NOMO-1 treated with dmso at 0.1 percent for 144 hours (cell line): Measurements from ENCODE around the gene PEX16.

Experiments
- DNase-seq: peaks from one replicate; lab custom pipeline; 2025; ENCODE audit not compliant: unreplicated experiment; lab: John Stamatoyannopoulos, UW

PEX16 gene

DNA sequence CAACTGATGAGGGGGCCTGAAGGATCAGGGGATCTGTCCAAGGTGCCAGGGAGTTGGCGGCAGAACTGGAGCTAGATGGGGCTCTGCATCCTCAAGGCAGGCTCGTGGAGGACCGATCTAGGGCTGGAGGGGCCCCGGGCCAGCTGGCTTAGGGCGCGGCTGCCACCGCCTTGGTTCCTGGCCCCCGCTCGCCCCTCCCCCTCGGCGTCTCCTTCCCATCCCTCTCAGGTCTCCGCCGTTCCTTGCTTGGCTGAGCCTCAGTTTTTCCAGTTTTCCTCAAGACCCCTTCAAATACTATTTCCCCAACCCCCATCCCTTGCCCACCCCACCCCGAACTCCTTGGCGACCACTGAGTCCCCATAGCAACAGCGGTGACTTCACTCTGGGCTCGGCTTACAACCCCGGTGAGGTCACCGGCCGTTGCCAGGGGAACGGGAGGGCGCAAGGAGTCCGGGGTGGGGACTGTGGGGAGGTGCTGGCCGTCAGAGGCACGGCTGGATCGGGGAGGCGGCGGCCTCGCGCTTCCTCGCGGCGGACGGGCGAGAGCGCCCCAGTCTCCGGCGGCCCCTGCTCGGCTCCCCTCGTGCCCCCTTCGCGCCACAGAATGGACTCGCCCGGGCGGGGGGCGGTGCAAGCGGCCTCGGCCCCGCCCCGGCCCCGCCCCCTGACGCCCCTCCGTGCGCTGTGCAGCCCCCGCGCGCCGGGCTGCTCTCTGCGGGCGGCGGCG, 18.1 kb downstream of the PEX16 start:
- peak; percentile 18 for DNase-seq

DNA sequence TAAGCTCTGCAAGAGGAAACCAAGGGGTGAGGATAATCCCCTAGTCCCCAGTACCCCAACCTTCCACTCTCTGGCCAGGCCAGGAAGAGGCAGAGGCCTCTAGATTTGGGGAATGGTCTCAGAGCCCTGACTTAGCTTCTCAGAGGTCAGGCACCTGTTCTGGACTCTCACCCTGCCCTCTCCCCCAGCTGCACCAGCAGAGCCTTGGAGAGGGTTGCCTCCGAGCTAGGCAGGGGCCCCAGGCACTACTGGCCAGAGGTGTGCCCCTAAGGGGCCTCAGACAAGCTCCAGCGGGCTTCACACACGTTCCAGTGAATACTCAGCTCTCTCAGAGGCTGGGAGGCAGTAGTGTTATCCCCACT, 18.6 kb downstream of the PEX16 start:
- no peak for DNase-seq

DNA sequence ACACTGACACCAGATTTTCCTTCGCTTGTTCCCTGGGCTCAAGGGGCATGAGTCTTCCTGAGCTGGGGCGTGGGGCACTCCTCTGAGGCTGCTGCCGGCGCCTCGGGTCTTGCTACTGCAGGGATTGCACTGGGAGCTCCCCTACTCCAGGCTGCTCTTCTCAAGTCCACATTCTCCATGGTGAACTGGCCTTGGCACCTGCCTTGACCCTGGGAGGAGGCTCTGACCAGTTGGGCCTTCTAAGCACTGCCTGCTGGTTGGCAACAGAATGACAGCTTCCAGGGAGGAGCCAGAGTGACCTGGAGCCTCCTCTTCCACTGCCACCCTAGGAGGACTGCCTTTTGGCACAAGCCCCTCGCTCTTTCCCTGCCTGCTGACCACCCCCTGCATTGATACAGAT, 20.1 kb downstream of the PEX16 start:
- DNase-seq = no peak

DNA sequence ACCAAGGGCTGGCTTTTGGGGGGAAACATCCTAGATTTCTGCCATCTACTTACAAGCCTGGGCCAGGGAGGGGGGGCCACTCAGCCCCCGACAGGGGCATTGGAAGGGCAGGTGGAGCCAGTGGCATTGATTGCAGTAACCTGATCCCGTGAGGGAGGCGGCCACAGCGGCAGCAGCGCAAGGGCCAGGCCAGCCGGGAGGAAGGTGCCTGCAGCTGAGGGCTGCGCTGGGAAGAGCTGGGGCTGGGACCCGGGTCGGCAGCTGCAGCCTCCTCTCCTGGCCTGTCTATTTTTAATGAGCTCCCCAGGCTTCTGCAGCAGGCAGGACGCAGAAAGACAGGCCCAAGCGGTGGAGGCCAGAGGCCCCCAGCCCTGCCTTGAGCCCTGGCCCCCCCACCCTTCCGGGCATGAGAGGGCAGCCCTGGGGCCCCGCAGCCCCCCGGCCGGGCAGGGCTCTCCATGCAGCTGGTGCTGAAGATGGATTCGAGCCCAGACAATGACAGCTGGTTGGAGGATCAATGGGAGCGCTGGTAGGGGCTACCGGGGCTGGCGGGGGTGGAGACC, 21.2 kb downstream of the PEX16 start:
- DNase-seq = no peak

DNA sequence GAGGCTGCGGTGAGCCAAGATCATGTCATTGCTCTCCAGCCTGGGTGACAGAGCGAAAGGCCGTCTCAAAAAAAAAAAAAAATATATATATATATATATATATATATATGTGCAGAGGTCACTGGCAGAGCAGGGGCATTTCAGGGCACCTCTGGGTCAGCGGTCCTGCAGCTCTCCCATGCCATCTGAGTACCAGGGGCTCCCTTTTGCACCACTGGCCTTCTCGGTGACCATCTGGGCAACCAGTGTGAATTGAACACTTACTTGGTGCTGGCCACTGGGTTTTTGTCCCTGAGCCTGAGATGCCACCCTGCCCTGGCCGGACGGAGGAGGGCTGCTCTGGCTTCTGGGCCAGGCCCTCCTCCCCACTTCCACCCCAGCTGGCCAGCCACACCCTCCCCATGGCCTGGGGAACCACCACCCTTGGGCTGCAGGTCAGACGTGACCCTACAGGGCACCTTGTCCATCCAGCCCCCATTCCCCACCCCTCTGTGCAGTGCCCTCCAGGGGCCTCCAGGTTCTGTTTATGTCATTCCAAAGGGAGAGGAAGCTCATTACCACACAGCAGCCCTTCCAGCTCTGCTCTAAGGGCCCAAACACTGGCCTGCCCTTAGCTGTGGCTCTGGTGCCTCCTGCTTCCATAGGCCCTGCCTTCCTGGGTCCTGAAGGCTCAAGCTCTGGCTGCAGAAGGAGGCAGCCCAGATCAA, 22.0 kb downstream of the PEX16 start:
- DNase-seq = no peak

DNA sequence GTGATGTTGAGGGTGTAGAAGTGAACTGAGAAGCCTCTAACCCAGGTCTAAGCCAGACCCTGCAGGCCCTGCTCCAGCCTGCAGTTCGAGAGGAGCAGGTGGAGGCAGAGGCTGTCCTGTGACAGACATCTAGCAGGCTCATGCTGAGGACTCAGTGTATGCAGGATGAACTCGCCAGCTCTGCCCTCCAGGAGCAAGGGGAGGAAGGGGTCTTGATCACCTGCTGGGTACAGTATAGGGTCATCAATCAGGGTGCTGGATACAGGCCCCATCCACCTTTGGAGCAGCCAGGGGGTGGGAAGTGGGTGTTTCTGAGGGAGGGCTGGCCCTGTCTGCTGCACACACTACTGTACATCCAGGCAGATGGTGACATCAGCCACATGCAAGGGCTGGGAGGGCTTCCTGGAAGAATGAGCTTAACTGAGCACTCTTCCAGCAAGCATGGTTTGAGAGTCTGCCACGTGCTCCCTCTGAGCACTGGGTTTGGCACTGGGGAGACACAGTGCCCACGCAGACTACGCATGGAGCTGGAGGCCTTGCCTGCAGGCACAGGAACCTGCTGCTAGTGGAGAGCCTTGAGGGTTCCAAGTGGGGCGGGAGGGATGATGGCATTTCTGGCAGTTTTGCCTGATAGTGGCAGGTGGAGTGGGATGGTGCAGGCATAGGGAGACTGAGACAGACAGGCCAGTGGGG, 23.0 kb downstream of the PEX16 start:
- no peak for DNase-seq

DNA sequence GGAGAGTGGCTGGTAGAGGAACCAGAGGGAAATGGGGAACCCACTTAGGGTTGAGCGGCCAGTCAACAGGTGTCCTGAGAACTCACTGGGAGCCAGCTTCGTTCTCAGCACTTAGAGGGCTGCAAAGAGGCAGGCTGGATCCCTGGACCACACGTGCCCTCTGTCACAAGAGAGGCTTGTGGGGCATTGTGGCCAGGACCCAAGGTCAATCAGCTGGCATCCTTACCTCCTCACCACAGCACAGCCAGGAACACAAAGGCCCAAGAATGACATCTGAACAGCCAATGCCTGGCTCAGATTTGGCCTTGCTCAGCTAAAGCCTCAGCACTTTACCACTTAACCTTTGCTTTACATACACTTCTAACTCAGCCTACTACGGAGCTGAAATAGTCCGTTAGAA, 24.8 kb downstream of the PEX16 start:
- DNase-seq = no peak

DNA sequence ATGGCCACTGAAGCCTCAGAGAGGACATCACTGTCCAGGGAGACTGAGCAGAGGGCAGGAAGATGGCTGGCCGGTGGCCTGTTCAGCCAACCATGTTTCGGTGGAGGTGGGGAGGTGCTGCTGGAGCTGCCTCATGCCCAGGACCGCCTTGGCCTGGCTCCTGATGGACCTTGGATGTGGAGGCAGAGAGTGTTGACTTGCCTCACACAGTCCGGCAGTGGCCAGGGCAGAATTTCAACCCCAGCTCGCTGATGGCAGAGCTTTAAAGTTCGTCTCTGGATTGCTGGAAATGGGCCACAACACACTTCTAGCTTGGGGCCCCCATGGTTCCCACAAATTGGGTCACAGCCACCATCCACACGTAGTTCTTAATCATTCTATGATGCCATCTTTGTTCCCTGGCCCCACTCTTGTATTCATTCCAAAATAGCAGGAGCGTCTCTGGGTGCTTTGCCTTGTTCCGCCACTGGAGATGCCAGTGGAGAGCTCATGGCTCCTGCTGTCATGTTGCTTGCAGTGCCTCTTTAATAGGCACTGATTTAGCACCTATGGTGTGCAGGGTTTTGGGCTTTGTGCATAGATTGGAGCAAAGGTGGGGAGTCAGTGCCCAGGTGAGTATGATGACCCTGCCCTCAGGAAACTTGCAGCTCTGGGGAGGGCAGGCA, 26.7 kb downstream of the PEX16 start:
- no peak for DNase-seq

DNA sequence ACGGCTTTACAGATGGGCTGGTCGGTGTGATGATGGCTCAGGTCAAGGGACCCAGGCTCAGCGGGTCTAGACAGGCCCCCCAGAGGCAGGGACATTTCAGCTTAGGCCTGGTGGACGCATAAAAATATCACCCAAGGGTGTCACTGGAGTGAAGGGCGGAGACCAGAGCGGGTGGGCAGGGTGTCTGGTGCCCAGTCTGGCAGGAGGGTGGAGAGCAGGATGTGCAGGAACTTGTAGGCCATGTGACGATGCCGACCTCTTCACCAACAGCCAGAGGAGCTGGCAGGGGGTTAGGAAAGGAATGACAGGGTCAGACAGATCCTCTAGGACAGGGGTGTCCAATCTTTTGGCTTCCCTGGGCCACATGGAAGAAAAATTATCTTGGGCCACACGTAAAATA, 27.7 kb downstream of the PEX16 start:
- DNase-seq = no peak

DNA sequence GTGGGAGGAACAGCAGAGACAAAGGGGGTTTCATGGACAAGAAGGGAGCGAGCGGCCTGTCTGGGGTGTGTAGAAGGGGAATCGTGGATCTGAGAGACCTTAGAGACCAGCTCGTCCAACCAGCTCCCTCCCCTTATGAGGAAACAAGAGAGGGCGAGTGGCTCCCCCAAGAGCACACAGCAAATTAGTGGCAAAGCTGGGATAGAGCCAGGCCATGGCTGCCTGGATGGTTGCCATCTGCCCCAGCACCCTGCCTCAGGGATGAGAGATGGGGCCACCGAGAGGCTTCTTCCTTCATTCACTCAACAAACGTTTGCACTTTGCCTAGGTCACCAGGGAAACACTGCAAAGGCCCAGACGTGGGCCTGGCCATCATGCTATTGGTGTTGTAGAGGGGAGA, 28.1 kb downstream of the PEX16 start:
- DNase-seq = no peak

DNA sequence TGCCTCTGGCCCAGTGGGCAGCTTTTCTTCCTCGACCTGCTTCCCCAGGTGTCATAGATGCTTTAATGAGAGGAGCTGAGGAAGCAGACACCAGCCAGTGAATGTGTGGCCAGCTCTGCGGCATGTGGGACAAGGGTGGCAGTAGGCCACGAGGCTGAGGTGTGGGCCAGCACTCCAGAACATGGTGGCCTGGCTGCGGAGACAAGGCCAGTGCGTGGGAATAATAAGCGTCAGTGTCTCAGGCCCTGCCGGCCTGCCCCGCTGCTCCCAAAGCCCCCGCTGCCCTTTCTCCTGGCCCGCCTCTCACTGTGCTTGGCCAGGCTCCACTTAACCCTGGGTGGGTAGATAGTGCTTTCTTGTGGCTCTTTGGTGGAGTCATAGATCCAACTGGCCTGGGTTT, 30.1 kb downstream of the PEX16 start:
- no peak for DNase-seq

DNA sequence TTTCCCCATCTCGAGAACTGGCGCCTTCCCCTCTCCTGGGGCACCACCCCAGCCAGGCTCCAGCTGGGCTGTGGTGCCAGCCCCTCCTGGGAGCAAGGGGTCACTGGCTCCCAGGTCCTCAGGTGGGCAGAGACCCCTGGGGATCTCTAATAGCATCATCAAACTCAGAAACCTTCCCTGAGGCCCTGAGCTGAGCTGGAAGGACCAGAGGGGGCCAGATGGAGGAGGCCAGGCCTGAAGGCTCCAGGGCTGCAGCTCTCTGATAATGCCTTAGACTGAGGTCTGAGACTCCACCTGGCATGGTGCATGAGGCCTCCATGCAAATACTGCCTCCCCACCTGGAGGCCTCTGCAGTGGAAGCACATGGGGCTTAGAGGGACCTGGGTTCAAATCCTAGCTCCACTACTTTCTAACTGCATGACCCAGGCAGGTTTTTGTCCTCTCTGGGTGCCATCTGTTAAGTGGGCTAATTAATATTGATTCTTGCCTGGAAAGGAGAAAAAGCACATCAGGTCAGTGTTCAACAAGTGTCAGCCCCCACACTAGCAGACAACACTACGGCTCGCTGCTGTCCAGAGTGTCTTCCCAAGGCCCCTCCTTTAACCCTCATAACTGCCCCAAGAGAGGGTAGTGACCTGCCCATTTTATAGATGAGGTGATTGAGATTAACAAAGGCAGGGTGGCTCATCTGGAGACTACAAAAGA, 30.7 kb downstream of the PEX16 start:
- DNase-seq = no peak

DNA sequence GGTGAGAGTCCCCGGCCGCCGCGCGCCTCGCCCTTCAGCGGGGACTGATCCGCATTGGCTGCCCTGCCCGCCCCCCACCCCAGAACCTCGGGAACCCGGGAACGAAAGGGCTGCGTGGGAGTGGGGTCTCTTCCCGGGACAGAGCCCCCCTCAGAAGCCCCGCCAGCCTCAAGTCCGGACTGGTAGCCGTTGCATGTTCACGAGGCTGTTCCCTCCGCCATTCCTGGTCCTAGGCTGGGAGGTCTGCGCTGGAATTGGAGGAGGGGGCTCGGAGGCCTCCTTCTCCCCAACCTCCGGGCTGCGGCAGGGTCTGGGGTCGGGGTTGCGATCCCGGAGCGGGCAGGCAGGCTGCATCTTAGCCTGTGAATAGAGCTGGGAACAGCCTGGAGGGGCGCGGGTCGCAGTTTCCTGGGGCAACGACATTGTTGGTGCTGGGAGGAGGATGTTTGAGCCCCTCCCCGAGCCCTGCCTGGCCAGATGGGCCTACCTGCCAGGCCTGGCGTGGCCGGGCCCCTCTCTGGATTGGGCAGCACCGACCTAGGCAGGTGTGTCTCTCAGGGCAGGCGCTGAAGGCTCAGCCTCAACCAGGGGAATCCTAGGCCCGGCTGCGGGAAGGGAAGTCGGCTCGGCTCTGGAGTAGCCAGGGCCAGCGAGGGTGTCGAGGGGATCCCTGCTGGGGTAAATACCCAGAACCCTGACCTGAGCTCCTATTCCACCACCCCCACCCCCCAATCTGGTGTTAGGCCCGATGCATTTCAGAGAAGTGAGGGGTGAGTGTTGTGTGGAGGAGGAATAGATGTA, 31.6 kb downstream of the PEX16 start:
- DNase-seq = no peak

DNA sequence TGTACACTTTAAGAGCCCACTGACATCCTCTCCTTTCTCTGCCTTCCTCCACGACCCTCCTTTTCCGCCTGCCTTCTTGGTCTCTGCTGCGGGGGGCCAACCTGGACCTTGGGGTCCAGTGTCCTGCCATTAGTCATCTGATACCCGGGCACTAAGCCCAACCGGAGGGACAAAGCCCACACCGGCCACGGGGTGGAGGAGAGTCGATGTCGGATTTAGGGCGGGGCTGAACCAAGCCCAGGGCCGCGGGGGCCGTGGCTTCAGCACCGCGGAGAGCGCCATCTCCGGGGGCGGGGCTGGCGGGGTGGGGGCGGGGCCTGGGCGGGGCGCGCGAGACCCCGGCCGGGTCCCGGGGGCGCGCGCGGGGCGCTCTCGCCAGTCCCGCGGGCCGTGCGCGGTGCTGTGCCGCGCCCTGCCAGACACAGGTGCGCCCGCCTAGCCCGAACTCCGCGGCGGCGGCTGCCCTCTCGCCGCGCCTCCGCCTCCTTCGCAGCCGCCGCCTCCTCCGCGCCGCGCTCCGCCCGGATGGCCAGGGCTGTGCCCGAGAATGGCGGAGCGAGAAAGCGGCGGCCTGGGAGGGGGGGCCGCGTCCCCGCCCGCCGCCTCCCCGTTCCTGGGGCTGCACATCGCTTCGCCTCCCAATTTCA, 32.3 kb downstream of the PEX16 start, which contains the start of gene MAPK8IP1:
Gene MAPK8IP1, plus strand, starts transcription at position 378 of the 647 bp plus-strand sequence. Its CDS starts 170 bp downstream, at position 548.
- DNase-seq = peak; percentile 24

DNA sequence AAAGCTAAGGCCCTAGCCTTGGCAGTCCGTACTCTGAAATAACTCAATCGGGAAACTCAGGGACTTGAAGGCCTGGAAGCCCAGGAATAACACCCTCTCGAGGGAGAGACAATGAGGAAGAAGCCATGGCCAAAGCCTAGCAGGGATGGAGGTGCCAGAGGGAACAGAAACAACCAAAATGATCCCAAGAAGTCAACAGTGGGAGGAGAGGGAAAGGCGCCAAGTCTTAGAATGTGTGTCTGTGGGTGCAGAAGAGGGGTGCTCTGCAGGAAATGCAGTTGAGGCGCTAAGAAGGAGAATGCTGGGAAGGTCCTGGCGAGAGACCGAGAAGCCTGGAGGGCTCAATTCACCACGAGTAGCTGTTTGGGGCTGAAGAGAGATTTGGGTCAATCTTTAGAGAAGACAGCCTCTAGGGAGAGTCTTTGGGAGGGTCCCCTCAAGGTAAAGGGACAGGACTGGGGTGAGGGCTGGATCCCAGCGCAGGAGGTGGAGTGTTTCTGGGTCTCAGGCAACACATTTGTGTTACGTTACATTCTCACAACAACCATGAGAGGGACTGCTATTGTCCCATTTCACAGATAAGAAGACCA, 33.0 kb downstream of the PEX16 start:
- DNase-seq = no peak

DNA sequence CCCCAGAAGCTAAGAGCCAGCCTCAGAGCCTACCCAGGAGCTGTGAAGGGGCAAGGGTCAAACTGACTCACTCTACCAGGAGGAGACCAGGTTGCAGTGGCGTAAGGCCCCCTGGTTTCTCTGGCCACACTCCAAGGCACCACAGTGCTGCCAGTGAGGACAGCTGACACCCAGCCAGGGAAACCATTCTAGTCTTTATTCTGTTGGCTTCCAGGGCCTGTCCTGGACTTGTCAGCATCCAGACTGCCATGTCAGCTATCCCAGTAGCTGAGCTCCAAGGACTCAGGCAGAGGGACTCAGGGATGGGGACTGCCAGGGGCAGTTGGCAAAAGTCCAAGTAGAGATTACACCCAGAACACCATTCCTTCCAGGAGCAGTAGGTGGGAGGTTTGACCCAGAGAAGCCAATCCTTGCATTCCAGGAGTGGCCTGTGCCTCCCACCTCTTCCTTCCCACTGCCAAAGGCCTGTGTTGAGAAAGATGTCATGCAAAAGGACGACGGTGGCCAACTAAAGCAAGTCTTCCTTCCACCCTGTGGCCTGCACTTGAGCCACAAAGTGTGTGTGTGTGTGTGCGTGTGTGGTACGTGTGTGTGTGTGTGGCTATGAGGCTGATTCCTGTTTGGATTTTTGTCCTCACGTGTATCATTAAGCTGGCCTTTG, 35.8 kb downstream of the PEX16 start:
- no peak for DNase-seq

DNA sequence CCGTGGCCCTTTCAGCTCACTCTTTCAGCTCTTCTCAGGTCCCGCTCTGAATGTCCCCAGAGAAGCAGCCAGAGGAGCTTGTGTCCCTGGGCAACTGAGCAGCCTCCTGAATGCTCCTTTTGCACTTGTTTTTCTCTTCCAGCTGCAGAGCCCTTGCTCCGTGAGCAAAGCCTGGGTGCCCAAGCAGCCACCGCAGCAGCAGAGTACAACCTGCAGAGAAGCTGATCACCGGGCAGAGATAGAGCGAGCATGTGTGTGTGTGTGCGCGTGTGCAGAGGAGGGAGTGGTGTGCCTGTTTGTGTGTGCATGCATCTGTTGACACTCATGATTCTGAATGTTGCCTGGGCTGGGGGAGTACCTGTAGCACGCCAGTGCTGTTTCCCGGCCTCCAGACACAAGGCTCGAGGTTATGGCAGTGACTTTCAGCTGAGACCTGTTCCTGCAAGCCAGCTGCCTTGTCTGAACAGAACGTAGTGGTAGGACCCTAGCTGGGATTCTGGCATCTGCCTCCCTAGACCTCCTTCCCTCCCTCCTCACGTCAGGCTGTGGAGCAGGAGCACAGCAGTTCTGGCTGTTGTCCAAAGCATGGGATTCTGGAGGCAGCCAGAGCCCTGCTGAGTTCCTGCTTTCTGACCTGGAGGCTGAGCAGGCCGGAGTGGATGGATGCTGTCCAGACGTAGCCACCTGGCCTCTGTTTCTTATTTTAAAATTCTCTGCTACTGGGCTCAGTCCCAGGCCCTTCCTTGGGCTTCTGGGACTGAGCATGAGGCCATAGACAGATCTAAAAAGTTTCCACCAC, 36.7 kb downstream of the PEX16 start:
- no peak for DNase-seq
